ENCODE data around the gene PDE6B.
"Not testable (repeated sequence)": the region's sequence is repeated elsewhere in the genome, so short reads cannot be mapped to it uniquely, and the experiment has no call there.

Gene PDE6B

GRCh38 chr4:637536-638280 is 12.3 kb downstream of the PDE6B start:
- DNase-seq = peak; percentile 10

- not testable (repeated sequence) for DNase-seq
Measured at GRCh38 chr4:642366-642765, 17.0 kb downstream of the PDE6B start.

GRCh38 chr4:646460-646859 is 21.1 kb downstream of the PDE6B start:
- peak; percentile 35 for DNase-seq

- DNase-seq = no peak
Measured at GRCh38 chr4:647481-647880, 22.1 kb downstream of the PDE6B start.

- DNase-seq = no peak
Measured at GRCh38 chr4:648579-649292, 23.4 kb downstream of the PDE6B start.

GRCh38 chr4:649293-649625 is 23.9 kb downstream of the PDE6B start:
- no peak for DNase-seq

- no peak for DNase-seq
Measured at GRCh38 chr4:649751-650310, 24.5 kb downstream of the PDE6B start.

GRCh38 chr4:650461-650860 is 25.1 kb downstream of the PDE6B start:
- DNase-seq = no peak

- DNase-seq = no peak
Measured at GRCh38 chr4:650951-651883, 25.8 kb downstream of the PDE6B start.

GRCh38 chr4:651884-652642 is 26.7 kb downstream of the PDE6B start:
- DNase-seq = no peak

- DNase-seq = no peak
Measured at GRCh38 chr4:653080-653821, 27.9 kb downstream of the PDE6B start.

GRCh38 chr4:653831-654502 is 28.6 kb downstream of the PDE6B start:
- no peak for DNase-seq

- no peak for DNase-seq
Measured at GRCh38 chr4:654503-654845, 29.1 kb downstream of the PDE6B start.

GRCh38 chr4:654871-655463 is 29.6 kb downstream of the PDE6B start:
- no peak for DNase-seq

- DNase-seq = no peak
Measured at GRCh38 chr4:655464-656151, 30.2 kb downstream of the PDE6B start.

GRCh38 chr4:656436-657337 is 31.3 kb downstream of the PDE6B start:
- DNase-seq = no peak

- DNase-seq = peak; percentile 5
Measured at GRCh38 chr4:657338-657833, 32.0 kb downstream of the PDE6B start.

GRCh38 chr4:657834-658667 is 32.7 kb downstream of the PDE6B start:
- peak; percentile 13 for DNase-seq
